Keratinocyte (primary cell): ENCODE data around the gene FPR3.

Experiments
- CTCF ChIP-seq, 3 experiments: IDR thresholded peaks in 1 of 3; conservative IDR thresholded peaks in 1 of 3; optimal IDR thresholded peaks in 1 of 3; 2 replicates in 2 of 3; 3 replicates in 1 of 3; pipeline versions ENCODE3 to v1.5.1; 2011; ENCODE audit warnings: low read length in 3 of 3, mild to moderate bottlenecking in 3 of 3, moderate library complexity in 2 of 3, control low read depth in 1 of 3, inconsistent platforms in 1 of 3; ENCODE audit not compliant: insufficient read depth in 2 of 3; ENCODE audit errors: extremely low read depth in 1 of 3
- EZH2 ChIP-seq: IDR thresholded peaks from one replicate; pipeline ENCODE4 v1.6.1; 2012; ENCODE audit warnings: inconsistent platforms, mild to moderate bottlenecking, low read length, moderate library complexity

- no peak for TF ChIP-seq CTCF (optimal IDR thresholded peaks at IDR 0.05 in 1 of 3, IDR thresholded peaks at IDR 0.05 in 1 of 3, conservative IDR thresholded peaks at IDR 0.05 in 1 of 3; ENCODE audit: extremely low read depth in 1 of 3, insufficient read depth in 2 of 3, low read length in 3 of 3)
- no peak for TF ChIP-seq EZH2
Observed at GRCh38 chr19:51803967-51804366, 9.0 kb downstream of the FPR3 start.
